ENCODE results near the gene SFTA2. TPM values are rescaled to one million over a fixed set of nuclear protein-coding genes. Genes with fewer than 3 reads are reported as not detected.

Gene SFTA2
- total RNA-seq, 2 donors from 2014 or later = not detected

- Histone ChIP-seq H3K9me3 (no peaks in the 10 kb centered on the region), H3K36me3 (peaks cover 33% of the 10 kb centered on the region), H3K27me3 (replicated peaks; ENCODE audit: insufficient read depth) (no peaks in the 10 kb centered on the region), H3K27ac (peak overlapping the region in 1 of 2 donors; percentile 86), H3K4me3 (no peak overlapping the region), H3K4me1 (ENCODE audit: control insufficient read depth in 1 of 2, low read depth in 2 of 2) (peaks cover 10 to 29% of the 10 kb centered on the region in 2 donors)
- TF ChIP-seq CTCF (IDR thresholded peaks at IDR 0.05) = peak; percentile 41
- DNase-seq (ENCODE audit: low spot score) = no peak
- ATAC-seq (ENCODE audit: insufficient number of reproducible peaks, low FRiP score, low read depth) = peak; percentile 18
Observed at GRCh38 chr6:30915591-30915946, 16.4 kb downstream of the SFTA2 start.

- Histone ChIP-seq H3K4me1 (ENCODE audit: control insufficient read depth in 1 of 2, low read depth in 2 of 2) (peaks cover 10 to 29% of the 10 kb centered on the region in 2 donors), H3K27ac (peak overlapping the region; percentile 86 to 93), H3K27me3 (replicated peaks; ENCODE audit: insufficient read depth) (no peaks in the 10 kb centered on the region), H3K4me3 (peak overlapping the region; percentile 78), H3K36me3 (peaks cover 32% of the 10 kb centered on the region), H3K9me3 (no peaks in the 10 kb centered on the region)
- TF ChIP-seq CTCF (IDR thresholded peaks at IDR 0.05) = no peak
- DNase-seq (ENCODE audit: low spot score) (no peak), ATAC-seq (ENCODE audit: insufficient number of reproducible peaks, low FRiP score, low read depth) (no peak)
Observed at GRCh38 chr6:30914854-30915590, 16.9 kb downstream of the SFTA2 start.

- H3K27me3 ChIP-seq (replicated peaks; ENCODE audit: insufficient read depth) = no peaks in the 10 kb centered on the region
- peaks cover 27% of the 10 kb centered on the region for H3K36me3 ChIP-seq
- peak within 1 kb of the TSS; percentile 86 to 93 for H3K27ac ChIP-seq
- peaks cover 10 to 32% of the 10 kb centered on the region in 2 donors for H3K4me1 ChIP-seq (ENCODE audit: control insufficient read depth in 1 of 2, low read depth in 2 of 2)
- peak; percentile 49 for DNase-seq (ENCODE audit: low spot score)
- peak; percentile 58 for ATAC-seq (ENCODE audit: insufficient number of reproducible peaks, low FRiP score, low read depth)
- peak within 1 kb of the TSS; percentile 78 for H3K4me3 ChIP-seq
- peak; percentile 26 for TF ChIP-seq CTCF (IDR thresholded peaks at IDR 0.05)
- no peaks in the 10 kb centered on the region for H3K9me3 ChIP-seq
Observed at GRCh38 chr6:30914076-30914853, 17.7 kb downstream of the SFTA2 start, which contains the start of gene VARS2. TSS of gene VARS2 (plus strand) at chr6:30914238. CDS start at chr6:30914837, 599 bp downstream.

GRCh38 chr6:30913721-30914075 is 18.3 kb downstream of the SFTA2 start:
- Histone ChIP-seq H3K9me3 (no peaks in the 10 kb centered on the region), H3K27me3 (replicated peaks; ENCODE audit: insufficient read depth) (no peaks in the 10 kb centered on the region), H3K27ac (peak overlapping the region; percentile 86 to 93), H3K4me1 (ENCODE audit: control insufficient read depth in 1 of 2, low read depth in 2 of 2) (peaks cover 15 to 38% of the 10 kb centered on the region in 2 donors), H3K4me3 (peak overlapping the region; percentile 78), H3K36me3 (peaks cover 27% of the 10 kb centered on the region)
- TF ChIP-seq CTCF (IDR thresholded peaks at IDR 0.05) = no peak
- ATAC-seq (ENCODE audit: insufficient number of reproducible peaks, low FRiP score, low read depth) (no peak), DNase-seq (ENCODE audit: low spot score) (peak; percentile 15)
